HL-60 (cell line): ENCODE measurements around the gene MRAP2.
"Not testable (repeated sequence)": the region's sequence is repeated elsewhere in the genome, so short reads cannot be mapped to it uniquely, and the experiment has no call there.

ENCODE experiments used
- DNase-seq, 2 experiments: peaks; one replicate each; pipeline ENCODE4 v3.0.0-alpha.2; 2010 to 2020; ENCODE audit warnings: low read depth in 1 of 2, low spot score in 1 of 2
- H3K27ac ChIP-seq: fragments of 250-450 bp; sonication (Bioruptor Pico); replicated peaks from 2 replicates; pipeline ENCODE4 v1.5.1; 2020; ENCODE audit warnings: mild to moderate bottlenecking, moderate library complexity
- H3K27me3 ChIP-seq: fragments of 250-450 bp; sonication (Bioruptor Pico); 2 replicates; pipeline ENCODE4 v1.5.1; 2021; ENCODE audit warnings: mild to moderate bottlenecking, moderate library complexity; ENCODE audit not compliant: insufficient read depth, poor library complexity, severe bottlenecking
- H3K4me3 ChIP-seq: replicated peaks from 2 replicates; pipeline ENCODE4 v1.5.1; 2011; ENCODE audit warnings: mild to moderate bottlenecking, control low read depth, low read length; ENCODE audit not compliant: insufficient read depth
- GABPA ChIP-seq: IDR thresholded peaks from 2 replicates; pipeline ENCODE4 v1.6.1; 2012; ENCODE audit warnings: low read depth
- POLR2AphosphoS5 ChIP-seq: IDR thresholded peaks from 2 replicates; pipeline ENCODE4 v1.6.1; 2012; ENCODE audit warnings: low read depth
- SPI1 ChIP-seq: IDR thresholded peaks from 2 replicates; pipeline ENCODE4 v1.6.1; 2012; ENCODE audit warnings: low read depth, mild to moderate bottlenecking, borderline replicate concordance
- TF ChIP-seq, protein P1 (sequence below): IDR thresholded peaks from one replicate; pipeline ENCODE4 v1.5.1; 2011; ENCODE audit warnings: low read length, control low read depth, inconsistent platforms; ENCODE audit not compliant: insufficient read depth
- TF ChIP-seq, protein P2 (sequence below): IDR thresholded peaks from 2 replicates; pipeline ENCODE4 v1.6.1; 2012; ENCODE audit warnings: low read depth; ENCODE audit not compliant: insufficient replicate concordance

Gene MRAP2

DNA sequence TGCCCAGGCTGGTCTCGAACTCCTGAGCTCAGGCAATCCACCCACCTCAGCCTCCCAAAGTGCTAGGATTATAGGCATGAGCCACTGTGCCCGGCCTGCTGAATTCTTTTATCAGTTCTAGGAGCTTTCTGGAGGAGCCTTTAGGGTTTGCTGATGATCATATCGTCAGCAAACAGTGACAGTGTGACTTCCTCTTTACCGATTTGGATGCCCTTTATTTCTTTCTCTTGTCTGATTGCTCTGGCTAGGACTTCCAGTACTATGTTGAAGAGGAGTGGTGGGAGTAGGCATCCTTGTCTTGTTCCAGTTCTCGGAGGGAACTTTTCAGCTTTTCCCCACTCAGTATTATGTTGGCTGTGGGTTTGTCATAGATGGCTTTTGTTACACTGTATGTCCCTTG lies 35.3 kb downstream of the MRAP2 start:
- peak; percentile 50; the same call in 1 of the 2 replicates for TF ChIP-seq SPI1
- not testable (repeated sequence) for H3K27me3 ChIP-seq, H3K27ac ChIP-seq, H3K4me3 ChIP-seq, DNase-seq

DNA sequence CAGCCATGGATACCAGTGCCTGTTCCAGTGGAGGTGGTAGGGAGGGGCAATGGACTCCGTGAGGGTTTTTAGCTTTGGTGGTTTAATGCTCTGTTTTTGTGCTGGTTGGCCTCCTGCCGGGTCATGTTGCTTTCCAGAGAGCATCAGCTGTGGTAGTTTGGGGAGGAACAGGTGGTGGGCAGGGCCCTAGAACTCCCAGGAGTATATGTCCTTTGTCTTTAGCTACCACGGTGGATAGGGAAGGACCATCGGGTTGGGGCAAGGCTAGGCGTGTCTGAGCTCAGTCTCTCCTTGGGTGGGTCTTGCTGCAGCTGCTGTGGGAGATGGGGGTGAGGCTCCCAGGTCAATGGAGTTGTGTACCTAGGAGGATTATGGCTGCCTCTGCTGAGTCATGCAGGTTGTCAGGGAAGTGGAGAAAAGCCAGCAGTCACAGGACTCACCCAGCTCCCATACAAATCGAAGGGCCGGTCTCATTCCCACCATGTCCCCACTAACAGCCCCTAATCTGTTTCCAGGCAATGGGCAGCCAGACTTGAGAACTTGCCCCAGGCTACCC lies 38.9 kb downstream of the MRAP2 start:
- Histone ChIP-seq H3K4me3 (no peak overlapping the region), H3K27ac (no peak overlapping the region), H3K27me3 (no peaks in the 10 kb centered on the region)
- no peak for TF ChIP-seq GABPA
- TF ChIP-seq, protein P1, sequence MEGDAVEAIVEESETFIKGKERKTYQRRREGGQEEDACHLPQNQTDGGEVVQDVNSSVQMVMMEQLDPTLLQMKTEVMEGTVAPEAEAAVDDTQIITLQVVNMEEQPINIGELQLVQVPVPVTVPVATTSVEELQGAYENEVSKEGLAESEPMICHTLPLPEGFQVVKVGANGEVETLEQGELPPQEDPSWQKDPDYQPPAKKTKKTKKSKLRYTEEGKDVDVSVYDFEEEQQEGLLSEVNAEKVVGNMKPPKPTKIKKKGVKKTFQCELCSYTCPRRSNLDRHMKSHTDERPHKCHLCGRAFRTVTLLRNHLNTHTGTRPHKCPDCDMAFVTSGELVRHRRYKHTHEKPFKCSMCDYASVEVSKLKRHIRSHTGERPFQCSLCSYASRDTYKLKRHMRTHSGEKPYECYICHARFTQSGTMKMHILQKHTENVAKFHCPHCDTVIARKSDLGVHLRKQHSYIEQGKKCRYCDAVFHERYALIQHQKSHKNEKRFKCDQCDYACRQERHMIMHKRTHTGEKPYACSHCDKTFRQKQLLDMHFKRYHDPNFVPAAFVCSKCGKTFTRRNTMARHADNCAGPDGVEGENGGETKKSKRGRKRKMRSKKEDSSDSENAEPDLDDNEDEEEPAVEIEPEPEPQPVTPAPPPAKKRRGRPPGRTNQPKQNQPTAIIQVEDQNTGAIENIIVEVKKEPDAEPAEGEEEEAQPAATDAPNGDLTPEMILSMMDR = no peak
- no peak for DNase-seq

DNA sequence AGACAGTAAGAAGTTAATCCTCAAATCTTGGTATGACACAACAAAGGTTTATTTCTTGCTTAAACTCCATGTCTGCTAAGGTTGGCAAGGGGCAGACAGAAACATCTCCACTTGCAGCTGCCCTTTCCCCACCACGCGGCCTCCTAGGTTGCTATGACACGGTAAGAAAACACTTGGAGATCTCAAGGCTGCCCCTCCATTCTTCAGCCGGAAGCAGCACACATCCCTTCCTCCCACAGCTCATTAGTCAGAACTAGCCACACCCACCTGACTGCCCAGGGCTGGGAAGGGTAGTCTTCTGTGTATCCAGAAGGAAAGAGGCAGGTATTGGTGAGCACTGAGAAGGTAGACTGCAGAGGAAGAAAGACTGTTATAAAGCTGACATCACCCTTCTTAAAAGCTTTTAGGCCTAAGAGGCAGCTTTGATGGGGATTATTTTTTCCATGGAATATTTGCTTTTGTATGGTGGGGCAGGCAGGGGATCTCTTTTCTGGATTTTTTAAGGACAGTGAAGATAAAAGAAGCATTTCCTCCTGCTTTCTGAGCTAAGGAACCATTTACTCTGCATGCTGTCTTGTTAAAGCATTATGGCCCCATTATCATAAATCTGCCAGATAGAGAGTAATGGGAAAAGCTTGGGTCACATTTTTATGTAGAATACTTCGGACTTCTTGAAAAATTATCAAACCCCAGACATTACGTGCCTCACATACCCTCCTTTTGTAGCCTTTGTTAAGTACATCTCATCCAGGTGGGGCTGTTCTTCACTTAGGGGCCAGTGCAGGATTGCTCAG lies 41.6 kb downstream of the MRAP2 start:
- no peak overlapping the region for H3K27ac ChIP-seq
- DNase-seq = no peak
- no peak for TF ChIP-seq SPI1
- TF ChIP-seq, protein P2, sequence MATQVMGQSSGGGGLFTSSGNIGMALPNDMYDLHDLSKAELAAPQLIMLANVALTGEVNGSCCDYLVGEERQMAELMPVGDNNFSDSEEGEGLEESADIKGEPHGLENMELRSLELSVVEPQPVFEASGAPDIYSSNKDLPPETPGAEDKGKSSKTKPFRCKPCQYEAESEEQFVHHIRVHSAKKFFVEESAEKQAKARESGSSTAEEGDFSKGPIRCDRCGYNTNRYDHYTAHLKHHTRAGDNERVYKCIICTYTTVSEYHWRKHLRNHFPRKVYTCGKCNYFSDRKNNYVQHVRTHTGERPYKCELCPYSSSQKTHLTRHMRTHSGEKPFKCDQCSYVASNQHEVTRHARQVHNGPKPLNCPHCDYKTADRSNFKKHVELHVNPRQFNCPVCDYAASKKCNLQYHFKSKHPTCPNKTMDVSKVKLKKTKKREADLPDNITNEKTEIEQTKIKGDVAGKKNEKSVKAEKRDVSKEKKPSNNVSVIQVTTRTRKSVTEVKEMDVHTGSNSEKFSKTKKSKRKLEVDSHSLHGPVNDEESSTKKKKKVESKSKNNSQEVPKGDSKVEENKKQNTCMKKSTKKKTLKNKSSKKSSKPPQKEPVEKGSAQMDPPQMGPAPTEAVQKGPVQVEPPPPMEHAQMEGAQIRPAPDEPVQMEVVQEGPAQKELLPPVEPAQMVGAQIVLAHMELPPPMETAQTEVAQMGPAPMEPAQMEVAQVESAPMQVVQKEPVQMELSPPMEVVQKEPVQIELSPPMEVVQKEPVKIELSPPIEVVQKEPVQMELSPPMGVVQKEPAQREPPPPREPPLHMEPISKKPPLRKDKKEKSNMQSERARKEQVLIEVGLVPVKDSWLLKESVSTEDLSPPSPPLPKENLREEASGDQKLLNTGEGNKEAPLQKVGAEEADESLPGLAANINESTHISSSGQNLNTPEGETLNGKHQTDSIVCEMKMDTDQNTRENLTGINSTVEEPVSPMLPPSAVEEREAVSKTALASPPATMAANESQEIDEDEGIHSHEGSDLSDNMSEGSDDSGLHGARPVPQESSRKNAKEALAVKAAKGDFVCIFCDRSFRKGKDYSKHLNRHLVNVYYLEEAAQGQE = no peak
- no peak for TF ChIP-seq POLR2AphosphoS5
- TF ChIP-seq, protein P1 = no peak
- TF ChIP-seq GABPA = no peak
- no peak overlapping the region for H3K4me3 ChIP-seq
- no peaks in the 10 kb centered on the region for H3K27me3 ChIP-seq

DNA sequence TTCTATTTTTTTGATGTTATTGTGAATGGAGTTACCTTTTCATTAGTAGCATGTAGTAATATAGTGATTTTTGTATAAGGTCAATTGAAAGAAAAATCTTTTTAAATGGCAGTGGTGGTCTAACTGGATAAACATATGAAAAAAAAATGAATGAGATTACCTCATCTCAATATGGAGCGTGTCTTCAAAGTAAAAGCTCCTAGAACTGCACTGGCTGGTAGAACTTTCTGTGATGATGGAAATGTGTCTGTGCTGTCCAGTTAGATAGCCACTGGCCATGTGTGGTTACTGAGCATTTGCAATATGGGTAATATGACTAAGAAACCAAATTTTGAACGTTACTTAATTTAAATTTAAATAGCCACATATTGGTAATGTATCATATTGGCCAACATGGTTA lies 44.1 kb downstream of the MRAP2 start:
- Histone ChIP-seq H3K27me3 (no peaks in the 10 kb centered on the region), H3K27ac (no peak overlapping the region), H3K4me3 (no peak overlapping the region)
- TF ChIP-seq, protein P1 = no peak
- no peak for TF ChIP-seq GABPA
- TF ChIP-seq SPI1 = no peak
- TF ChIP-seq, protein P2 = no peak
- no peak for TF ChIP-seq POLR2AphosphoS5
- no peak for DNase-seq
